ENCODE results near the gene CD44.
A peak's percentile ranks its signal among the peaks of the same experiment; 100 is the strongest.

Gene CD44

DNA sequence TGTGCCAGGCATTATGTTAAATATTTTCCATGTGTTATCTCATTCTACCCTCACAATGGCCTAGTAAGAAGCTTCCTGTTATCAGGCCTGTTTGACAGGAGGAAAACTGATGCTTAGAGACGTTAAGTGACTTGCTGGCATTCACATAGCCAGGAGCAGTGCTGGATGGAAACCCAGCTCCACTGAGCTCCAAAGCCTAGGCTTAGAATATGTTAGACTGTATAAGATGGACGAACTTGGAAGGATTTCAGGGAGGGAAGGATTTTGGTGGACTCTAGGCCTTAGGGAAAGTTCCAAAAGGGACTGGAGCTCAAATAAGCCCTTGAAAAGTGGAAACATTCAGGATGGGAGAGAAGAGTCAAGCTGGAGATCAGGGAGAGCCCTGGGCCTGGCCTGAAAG is 2.1 kb downstream of the CD44 start:
- DNase-seq = no peak

DNA sequence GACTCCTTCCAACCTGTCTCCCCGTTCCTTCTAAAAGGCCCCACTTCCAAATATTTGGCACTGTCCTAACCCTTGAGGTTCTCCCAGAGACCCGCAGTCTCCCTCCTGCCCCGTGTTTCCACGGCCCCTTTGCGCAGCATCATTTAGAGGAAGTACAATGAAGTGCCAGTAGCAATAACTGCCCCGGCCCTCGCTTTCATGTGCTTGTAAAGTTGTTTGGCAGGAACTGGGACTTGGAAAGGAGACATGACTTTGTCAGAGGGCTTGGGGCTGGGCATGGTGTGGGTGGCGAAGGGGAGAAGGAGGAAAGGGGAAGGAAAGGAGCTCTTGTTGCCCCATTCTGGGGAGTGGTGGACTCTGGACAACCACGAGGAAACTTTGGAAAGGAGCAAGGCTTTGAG is 2.6 kb downstream of the CD44 start:
- DNase-seq = no peak

DNA sequence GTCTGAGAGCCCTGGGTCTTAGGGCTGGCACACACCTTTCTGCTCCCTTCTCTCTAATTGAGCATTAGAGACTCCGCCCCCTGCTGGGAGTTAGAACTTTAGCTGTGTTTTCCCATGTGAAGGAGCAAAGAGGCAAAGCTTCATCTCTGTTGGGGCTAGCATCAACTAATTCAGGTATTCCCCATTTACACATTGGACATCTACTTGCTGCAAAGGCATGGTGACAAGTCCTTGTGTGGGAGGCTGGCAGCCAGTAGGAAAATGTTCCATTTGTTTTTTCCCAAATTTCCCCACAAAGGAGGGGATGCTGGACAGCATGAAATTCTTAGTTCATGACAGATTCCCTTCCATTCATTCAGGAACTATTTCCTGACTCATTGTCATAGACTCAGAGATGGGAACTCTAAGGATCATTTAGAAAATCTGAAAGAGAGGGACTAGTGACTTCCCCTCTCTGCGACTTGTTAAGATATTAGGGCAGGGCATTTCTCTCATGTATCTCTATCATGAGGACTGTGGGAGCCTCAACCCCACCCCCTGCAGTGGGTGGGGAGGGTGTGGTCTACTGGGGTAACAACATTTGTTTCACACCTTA is 3.6 kb downstream of the CD44 start:
- DNase-seq = peak; percentile 78

DNA sequence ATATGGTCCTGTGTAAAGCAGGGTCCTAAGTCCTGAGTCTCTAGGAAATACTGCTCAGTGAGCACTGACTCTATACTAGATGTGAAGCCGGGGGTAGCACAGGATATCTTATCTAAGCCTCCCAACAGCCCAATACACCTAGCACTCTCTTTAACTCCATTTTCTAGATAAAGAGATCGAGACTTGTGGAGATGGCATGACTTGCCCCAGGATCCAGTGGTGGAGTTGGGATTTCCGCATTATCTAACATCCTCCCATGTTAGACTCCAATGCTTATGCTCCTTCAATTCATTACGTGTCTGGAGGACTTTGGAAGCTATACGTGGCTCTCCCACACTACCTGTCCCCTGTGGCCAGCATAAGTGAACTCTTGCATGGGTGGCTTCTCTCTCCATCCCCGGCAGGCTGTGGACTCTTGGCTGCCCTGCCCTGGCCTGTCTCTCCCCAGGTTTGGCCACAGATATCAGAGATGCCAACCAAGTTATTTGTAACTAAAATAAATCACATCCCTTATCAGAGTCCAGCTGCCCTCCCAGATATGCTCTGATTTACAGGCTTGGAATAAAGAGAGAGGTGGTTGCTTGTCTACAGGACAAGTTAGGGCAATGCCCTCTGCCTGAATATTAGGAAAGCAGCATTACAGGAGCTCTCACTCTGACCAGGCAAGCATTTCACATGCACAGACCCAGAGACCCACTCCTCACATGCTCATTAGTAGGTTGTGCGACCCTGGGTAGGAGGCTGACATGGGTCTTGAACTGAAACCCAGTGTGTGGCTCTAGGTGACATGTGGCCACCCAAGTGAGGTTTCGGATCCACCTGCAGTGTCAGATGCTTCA is 4.5 kb downstream of the CD44 start:
- DNase-seq = no peak

DNA sequence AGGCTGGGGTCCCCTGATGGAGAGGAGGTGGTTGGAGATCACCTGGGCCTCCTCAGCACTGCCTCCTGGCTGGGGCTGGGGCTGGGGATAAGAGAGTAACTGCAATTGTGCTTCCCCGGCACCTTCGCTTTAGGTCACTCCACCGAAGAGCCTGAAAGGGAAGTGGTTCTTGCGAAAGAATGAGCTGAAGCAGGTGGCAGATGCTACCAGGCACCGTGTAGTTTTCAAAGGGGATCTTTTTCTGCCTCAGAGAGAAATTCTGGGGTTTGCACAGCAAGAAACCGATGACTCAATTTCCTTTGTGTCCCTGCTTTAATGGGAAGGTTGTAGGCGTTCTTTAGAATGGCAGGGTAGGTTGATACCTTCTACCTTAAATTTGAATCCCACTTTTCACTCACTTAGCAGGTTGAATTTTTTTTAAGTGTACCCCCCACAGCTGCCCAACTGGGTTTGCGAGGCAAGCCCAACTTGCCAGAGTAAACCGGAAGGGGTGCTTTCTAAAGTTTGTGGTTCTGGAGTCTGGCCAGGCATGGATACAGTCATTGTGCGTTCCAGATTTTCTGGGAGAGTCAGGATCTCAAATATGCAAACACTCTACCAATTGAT is 5.3 kb downstream of the CD44 start:
- peak; percentile 93 for DNase-seq

DNA sequence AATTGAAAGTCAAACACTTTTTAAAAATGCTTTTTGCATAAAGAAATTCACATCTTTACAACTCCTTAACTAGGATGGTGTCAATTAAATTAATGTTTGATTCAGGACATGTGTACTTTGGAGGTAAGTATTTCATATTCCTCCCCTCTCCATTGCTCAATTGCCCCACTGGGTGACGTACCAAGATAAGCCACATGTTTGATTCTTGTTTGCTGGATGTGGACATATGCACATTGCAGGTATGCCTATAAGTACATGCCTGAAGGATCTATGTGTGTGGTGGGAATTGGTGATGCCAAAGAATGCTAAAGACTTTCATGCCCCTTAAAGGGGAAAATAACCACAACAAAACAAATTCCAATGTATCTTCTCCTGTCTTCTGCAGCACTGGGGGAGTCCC is 5.8 kb downstream of the CD44 start:
- DNase-seq = peak; percentile 58

DNA sequence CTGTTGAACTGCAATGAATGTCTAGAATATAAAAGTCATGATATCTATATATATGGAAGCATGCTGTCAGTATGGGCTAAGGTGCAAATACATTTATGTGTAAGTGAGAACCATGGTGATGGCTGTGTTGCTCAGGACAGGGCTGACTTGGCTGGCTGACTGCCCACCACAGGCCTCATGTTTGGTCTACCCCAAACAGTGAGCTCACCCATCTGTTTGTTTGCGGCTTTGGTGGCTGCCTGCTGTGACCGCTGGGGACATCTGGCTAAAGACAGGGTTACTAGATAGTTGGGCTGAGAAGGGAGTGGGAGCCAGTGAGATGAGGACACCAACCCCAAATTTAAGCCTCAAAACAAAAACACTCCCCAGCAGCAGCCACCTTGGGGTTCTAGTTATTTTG is 6.3 kb downstream of the CD44 start:
- peak; percentile 66 for DNase-seq

DNA sequence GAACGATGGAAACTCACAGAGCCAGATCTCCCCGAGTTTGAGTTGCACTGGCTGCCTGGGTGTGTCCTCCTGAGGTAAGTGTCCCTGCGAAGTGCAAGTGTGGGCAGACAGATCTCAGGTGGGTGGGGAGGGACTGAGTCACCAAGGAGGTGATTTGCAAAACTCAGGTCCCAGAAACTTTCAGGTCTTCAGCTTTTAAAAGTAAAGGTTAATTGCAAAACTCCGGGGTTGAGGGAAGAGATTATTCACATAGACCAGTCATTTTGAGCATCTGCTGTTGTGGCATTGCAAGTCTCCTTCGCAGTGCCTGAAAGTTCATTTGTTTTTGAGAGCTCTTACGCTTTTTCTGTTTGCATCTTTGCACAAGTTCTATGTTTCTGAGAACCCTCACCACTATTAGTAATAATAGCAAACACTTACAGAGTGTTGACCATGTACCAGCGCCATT is 7.1 kb downstream of the CD44 start:
- no peak for DNase-seq

DNA sequence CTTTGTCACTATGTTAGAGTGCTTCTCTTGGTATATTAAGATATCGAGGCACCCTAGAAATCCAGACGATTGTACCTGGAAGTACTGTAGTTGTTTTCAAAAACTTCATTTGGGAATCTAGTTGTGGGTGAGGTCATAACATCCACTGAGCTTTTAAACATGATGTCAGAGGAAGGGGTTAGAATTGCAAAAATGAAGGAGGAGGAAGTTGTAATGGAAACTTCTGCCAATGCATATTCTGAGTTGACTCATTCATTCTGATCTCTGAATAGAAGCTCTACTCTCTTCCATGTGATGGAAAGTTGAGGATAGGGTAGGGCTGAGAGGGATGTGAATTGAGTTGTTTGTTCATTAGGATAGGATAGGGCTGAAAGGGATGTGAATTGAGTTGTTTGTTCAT is 7.7 kb downstream of the CD44 start:
- DNase-seq = no peak

DNA sequence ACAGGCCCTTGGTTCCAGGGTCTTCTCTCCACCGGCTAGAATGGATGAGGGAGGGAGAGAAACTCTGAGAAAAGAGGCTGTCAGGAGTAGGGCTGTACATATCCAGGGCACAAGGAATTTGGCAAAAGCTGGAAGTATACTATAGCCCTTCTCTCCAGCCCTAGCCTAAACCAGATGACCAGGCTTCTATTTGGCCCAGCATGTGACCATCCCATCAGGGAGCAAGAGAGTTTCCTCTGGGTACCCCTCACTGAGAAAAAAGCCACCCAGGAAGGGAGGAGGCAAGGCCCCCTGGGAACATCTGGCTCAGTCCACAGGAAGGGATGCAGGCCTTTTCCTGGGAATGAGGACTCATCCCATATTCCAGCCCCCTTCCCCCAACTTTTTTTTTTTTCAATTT is 8.3 kb downstream of the CD44 start:
- DNase-seq = no peak

DNA sequence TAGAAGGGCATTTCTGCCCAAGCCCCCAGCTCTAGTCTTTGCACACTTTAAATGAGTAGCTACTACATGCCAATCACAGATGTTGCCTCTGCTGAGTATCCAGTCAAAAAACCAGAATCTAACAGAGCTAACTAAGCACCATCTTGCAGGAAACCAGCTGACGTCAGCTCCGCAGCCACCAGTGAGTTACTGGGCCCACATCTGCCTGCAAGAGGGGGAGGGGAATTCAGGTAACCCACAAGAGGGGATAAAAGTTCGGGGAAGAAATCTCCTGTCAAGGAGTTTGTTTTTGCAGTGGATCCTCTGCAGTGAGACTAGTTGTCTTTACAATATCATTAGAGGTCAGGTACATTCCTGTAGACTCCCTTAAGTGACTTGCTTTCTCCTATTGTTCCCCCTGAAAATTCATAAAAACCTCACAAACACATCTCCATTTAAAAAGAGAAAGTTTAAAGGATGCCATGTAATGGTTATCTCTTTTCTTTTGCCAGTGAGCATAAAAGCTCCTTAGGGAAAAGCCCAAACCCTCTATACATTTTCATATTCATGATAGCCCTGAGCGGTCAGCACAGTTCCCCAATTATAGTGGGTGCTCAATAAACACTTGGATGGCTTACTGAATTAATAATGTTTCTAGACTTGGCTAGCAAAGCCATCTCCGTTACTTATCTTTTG is 9.3 kb downstream of the CD44 start:
- no peak for DNase-seq

DNA sequence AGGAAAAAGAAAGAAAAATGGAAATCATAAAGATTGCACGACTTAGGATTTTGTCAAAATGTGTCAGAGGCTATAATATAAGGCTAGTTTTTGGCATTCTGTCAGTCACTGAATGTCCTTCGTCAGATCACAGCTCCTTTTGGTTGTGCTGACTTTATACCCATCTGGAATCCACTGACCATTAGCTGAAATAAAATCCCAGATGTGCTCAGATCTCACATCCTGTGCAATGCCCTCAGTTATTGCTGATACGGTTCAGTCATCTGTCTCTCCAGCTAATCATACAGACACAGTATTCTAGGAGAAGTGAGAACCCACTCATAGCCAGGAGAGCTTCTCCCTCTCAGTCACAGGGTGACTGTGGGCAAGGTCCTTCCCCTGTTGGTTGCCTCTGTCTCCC is 11.5 kb downstream of the CD44 start:
- no peak for DNase-seq

DNA sequence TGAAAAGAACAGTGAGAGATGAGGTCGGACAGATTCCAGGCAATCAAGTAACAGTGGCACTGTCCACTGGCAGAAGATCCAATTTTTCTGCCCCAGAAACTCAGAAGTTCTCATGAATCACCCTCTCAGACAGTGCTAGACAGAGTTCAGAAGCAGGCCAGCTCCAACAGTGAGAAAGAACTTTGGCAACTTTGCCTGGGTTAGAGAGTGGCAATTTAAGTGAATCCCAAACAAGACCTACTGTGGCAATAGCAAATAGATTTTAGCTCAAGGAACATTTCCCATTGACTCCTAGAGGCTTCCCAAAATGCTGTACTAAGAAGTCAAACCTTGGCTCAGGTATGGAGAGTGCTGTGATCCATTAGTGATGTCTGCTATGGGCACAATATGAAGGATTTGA is 12.3 kb downstream of the CD44 start:
- no peak for DNase-seq

DNA sequence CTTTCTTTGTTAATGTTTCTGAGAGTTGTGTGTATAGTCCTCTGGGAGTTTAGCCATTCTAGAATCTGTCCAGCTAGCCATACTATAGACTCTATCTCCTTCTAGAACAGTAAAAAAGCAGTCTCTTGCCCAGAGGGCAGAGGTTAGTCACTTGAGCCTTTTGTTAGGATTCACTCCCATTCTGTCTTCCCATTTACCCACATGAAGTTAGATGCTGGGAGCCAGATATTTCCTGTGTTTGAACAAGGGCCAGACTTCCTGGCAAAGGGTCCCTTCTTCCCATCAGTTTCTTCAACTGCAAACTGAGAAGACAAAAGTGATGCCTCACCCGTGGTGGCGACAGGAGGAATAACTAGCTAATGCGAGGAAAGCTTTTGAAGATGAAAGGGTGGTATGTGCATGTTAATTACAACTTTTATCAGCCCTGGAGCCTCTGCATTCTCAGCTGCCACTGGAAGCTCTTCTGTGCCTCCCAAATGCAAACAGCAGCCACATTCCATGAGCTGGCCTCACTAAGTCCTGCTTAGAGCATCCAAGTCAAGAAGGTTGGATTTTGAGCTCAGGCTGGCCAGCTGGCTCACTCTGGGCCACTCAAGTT is 12.8 kb downstream of the CD44 start:
- DNase-seq = no peak

DNA sequence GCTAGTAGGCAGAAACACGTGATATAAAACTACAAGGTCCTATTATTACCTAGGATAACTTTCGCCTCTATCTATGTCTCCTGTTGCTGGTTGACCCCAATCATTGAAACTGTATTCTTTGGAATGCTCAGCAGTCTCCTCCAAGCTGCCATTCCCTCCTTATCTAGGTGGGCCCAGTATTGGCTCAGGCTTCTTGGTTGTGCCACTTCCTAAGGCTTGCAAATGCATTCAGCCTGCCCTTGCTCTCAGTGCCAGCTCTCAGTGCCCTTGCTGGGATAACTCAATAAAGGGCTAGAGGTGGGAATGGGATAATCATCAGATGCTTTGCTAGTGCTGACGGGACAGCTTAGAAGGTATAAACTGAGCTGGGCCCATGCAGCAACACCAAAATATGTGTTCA is 13.6 kb downstream of the CD44 start:
- DNase-seq = no peak

DNA sequence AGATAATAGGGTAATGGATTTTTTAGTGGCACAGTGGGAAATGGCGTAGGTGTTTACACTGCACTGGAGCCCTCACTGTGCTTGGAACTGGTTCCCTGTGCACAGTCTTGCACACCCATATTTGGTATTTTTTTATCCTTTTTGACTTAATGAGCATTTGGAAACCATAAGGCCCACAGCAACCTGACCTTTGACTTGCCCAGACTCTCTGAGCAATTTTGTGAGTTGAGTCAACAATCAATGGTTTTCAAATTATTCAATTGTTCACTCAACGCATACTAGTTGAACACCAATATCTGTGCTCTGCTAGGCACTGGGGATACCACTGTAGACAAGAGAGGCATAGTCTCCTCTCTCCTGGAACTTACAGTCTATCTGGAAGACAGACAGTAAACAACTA is 14.3 kb downstream of the CD44 start:
- DNase-seq = no peak

DNA sequence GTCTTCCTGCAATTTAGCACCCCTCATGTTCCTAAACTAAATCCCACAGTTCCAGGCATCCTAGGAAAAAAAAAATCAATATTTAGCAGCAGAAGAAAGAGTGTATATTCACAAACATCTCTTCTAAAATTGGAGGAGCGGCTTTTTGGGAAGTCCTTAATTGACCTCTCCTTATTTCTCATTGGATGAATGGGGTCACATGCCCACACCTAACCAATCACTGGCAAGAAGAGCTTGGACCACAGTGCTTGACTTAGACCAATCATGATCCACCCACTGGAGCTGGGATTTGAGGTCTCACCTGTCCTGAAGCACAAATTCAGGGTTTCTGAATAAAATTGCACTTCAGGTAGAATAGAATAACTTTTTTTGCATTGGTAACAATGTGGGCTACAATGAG is 16.0 kb downstream of the CD44 start:
- no peak for DNase-seq

DNA sequence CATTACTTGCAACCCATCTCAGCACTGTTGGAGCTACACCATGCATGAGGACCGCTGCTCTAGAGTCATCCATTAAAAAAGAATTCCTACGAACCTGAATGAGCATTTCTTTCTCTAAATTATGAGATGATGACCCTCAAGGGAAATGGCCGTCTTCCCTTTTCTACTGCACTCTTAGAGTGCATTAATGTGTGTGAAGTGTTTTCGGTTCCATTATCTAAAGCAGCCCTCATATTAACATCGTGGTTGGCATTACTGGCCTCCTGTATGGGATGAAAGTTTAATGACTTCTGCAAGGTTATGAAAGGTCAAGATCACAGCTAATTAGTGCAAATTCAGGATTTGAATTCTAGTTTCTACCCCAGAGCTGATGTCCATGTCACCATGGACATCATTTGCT is 16.7 kb downstream of the CD44 start:
- no peak for DNase-seq

DNA sequence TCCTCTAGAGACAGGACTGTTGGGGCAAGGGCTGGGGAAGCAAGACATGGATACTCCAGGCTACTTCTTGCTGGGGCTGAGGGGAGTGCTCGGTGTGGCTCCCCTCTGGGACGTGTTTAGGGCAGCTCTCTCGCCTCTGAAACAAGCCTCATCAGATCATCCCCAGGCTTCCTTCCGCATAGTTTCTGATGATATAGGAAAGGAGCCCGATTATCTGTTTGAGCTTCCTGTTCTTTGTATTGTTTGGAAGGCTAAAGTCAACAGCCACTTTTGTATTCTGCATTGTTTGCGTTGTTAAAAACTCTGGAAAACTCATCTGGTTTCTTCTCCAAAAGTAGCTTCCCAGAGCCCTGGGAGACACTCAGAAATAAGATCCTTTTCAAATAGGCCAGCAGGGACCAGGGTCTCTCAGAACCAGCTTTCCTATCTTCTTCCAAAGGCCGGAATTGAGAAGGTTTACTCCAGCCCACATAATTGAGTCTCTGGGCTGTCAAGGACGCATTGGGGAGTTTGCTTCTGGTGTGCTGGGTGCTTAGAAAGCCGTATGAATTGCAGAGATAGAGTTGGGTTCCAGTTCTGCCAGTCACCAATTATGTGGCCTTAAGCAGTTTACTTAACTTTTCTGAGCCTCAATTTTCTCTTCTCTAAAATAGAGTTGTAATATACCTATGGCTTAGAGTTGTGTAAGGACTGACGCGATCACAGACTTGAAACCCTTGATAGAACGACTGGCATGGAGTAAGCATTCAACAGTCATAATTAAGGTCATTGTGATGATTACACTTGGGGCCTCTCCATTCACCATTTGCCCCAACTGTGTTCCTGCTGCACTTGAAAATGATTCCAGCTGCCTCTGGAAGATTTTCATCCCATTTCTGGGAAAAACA is 19.1 kb downstream of the CD44 start:
- no peak for DNase-seq

DNA sequence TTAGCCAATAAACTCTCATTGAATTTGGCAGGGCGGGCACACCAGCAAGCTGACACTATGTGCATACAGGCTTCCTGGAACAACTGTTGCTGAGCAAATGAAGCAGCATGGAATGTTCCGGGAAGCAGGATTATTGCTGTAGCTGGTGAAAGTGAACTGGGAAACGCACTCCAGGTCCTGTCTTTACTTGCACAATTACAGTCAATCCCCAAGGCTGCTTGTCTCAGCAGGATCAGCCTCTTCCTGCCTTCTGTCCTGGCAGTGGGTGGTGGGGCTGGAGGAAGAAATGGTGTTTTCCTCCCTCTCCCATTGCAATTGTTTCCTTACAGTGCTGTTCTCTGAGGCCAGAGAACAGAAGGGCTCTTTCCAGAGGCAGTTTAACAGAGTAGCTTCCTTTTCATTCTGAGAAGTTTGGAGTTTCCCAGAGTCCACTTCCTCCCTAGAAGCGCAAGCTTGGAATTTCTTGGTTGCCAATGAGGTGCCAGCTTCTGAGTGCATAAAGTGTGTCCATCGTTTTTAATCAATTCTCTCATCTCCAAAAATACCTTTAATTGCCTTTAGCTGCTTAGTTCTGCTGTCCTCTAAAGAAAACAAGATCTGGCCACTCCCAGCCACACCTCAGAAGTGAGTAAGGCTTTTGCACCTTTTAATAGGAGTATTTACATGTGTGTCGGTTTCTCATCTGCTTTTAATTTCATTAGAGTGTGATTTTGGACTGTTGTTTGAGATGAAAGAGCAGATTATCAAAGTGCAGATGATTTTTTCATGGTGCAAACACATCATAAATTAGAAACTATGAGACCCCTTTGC is 19.9 kb downstream of the CD44 start:
- no peak for DNase-seq

DNA sequence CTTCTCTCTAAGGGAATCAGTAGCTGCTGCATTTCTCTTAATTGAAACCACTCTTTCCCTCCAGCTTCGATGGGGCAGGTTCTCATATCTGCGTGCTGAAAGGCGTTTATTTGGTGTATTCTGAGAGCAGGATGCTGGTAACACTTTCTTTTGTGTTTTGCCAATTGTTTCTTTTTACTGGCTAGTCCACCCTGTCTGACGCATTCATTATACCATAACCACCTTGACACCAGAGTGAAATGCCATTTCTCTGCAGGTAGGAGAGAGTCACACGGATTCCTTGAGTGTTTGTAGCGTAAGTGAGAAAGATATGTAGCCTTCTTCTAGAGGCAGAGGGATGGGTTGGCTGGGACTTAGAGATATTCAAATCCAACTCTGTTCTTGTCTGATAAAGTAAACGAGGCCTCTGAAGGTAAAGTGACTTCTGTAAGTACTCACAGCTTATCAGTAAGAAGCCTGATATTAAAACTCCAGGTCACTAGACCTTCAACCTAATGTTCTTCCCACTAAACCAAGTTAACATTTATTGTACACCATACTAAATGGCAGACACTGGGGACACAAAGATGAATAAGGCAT is 21.4 kb downstream of the CD44 start:
- no peak for DNase-seq
